Measurements from ENCODE around the gene ASPDH.
"Not testable (repeated sequence)": the region's sequence is repeated elsewhere in the genome, so short reads cannot be mapped to it uniquely, and the experiment has no call there.

Gene ASPDH

DNA sequence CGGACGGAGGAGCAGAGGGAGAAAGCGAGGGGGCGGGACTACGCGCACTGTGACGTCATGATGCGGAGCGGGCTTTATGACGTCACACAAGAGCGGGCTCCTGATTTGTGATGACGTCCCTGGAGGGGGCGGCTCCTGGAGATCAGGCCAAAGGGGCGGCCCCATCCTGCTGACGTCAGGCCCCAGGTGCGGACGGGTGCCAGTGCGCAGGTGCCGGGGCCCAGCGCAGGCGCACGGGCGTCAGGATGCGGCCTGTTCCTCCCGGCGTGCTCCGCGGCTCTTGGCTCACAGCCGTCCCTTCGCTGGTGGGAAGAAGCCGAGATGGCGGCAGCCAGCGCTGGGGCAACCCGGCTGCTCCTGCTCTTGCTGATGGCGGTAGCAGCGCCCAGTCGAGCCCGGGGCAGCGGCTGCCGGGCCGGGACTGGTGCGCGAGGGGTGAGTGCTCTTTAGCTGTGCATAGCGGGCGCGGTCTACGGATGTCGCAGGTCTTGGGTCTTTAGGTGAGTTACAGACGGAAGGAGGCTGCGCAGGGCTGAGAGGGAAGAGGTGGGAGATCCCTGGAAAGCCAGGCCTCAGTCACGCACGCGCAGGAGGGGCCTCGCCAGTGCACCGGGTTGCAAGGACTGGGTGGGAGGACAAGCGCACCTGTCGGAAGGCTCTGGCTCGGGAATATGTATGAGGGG is 37.3 kb downstream of the ASPDH start, which contains the start of the genes EMC10 and GARIN5A:
Gene EMC10, plus strand, starts transcription at position 284 of the 683 bp plus-strand sequence. Its CDS starts 38 bp downstream, at position 322.
Gene GARIN5A, minus strand, starts transcription at position 625 of the 683 bp plus-strand sequence. Its CDS starts 460 bp downstream, at position 165.
- DNase-seq, result peak; percentile 94

DNA sequence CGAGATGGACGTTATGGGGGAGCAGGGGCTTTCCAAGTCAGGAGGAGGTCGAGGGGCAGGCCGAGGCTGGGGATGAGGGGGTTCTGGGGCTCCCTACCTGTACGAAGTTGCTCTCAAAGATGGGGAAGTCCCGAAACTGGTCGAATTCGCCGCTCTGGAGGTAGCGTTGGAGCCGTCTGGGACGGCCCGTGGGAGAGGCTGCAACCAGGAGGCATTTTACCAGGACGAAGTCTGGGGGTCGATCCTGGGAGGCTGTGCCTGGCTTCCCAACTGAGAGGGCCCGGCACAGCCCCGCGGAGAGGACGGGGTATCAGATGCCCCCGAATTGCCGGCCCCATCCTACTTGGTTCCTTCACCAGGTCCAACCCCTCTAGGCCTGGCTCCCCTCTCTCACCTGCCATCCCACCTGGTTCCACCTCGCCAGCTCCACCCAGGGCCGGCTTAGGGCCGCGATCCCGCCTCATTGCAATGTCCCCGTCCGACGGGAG is 37.9 kb downstream of the ASPDH start:
- no peak for DNase-seq

DNA sequence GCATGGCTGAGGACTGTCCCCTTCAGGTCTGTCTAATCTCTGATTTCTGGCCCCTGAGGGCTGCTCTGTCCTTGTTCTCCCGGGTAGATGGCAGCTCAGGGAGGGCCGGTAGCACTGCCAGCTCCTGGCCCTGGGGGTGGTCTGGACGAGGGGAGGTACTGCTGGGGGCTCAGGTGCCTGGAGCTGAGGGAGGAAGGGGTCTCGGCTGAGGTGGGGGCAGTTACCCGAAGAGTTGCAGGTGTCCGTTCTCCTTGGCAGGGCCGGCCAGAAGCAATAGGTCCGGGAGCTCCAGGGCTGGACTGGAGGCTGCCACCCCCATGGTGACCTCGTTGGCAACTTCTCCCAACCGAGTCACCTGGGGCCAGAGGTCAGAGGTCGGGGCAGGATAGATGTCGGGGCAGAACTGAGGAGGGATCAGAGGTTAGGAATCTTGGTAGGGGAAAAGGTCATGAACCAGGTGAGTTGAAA is 38.6 kb downstream of the ASPDH start:
- DNase-seq, result no peak

DNA sequence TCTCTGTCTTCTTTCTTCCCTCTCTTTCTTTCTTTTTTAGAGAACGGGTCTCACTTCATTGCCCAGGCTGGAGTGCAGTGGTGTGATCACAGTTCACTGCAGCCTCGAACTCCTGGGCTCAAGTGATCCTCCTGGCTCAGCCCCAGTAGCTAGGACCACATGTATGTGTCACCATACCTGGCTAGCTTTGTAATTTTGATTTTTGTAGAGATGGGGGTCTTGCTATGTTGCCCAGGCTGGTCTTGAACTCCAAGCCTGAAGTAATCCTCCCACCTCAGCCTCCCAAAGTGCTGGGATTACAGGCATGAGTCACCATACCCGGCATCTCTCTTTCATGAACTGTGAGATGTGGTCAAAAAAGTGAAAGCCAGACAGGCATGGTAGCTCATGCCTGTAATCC is 40.4 kb downstream of the ASPDH start:
- not testable (repeated sequence) for DNase-seq

DNA sequence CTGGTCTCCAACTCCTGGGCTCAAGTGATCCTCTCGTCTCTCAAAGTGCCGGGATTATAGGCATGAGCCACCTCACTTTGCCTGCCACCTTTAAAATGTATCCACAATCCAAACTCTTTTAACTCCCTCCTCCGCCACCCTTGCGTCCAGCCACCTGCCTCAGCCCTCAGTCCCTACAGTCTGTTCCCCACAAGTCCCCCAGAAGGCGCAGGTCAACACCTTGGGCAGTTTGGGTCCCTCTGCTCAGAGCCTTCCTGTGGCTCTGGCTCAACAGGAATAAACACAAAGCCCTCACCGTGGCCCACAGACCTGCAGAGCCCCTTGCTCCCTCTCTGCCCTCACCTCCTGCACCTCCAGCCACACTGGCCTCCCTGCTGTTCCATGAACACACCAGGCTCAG is 44.9 kb downstream of the ASPDH start:
- DNase-seq, result no peak

DNA sequence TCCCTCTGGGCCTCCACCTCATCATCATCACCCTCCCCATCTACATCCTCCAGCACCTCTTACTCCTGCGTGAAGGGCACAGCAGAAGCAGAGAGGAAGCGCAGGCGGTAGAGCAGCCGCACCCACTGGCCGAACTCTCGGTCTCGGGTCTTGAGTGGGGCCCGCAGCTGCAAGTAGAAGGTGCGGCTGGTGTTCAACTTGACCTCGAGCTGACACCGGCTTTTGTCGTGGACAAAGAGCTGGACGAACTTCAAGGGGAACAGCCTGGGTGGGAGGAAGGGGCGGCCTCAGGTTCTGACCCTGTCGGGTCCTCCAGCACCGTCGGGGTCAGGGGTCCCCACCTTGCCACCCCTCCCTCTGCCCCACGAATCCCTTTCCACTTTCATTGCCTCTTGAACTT is 46.1 kb downstream of the ASPDH start:
- DNase-seq, result no peak

DNA sequence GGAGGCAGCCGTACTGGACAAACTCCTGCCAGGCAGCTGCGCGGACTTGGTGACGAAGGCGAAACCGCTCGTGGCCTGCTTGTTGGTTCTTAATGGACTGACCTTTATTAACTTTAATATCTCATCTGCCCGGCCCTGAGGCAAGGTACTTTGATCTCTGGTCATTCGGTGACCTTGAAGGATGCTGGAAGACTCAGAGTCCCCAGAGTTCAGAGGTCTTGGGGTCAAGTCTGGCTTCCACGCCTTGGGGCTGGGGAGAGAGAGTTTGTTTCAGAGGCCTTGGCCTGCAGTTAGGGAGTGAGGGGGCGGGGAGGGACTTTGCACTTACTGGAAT is 47.0 kb downstream of the ASPDH start:
- no peak for DNase-seq

DNA sequence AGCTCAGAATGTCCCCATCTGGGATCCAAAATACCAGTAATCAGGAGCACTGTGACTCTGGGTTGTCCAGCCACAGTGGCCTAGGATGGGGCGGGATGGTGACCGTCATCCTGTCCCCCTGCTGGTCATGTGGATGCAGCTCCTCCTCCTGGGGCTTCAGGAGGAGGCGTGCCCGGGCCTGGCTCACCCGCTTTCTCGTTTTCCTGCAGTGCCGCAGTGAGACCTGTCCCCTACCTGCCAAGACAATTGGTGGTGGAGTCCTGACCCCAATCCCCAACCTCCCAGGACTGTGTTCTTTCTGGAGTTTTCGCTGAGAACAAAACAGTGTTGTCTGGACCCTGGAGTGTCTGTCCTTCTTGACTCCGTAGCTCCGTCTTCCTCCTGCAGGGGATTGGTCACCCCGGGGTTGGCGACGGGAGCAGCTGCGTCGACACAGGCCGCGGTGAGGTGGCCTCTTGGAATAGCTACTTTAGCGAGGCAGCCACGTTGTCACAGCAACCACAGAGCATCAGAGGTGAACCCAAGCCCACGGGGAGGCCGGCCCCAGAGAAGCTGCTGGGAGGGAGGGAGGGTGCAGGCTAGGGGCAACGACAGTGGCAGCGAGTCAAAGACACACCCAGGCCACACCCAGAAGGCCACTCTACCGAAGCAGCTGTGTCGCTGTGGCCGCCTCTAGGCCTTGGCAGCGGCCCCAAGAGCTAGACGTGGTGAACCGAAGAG is 47.6 kb downstream of the ASPDH start:
- DNase-seq, result no peak

DNA sequence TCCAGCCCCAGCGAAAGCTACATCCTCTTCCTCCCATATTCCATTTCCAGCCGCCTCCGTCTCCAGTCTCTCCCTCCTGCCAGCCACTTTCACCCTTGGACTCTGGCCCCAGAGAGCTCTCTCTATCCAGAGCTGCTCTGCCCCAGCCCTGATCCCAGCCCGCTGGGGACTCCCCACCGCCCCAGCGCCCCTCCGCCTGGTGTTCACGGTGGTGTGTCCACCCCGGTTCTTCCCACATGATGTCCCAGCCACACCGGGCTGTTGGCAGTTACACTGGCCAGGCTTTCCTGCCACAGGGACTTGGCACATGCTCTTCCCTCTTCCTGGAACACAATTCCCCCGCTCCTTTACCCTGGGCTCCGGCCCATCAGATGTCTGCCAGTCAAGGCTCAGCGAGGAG is 48.7 kb downstream of the ASPDH start:
- no peak for DNase-seq

DNA sequence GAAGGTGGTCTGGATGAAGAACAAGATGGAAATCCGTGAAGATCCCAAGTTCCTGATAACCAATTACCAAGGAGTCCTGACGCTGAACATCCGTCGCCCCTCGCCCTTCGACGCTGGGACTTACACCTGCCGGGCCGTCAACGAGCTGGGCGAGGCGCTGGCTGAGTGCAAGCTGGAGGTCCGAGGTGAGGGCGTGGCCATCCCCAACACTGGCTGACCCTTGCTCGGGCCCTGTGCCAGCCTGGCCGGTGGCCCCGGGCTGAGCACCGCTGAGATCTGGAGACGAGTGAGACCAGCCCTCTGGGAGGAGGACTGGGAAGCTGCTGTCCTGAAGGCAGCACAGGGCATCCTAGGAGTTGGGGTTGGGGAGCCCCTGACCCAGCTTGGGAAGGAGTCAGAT is 49.4 kb downstream of the ASPDH start:
- no peak for DNase-seq

DNA sequence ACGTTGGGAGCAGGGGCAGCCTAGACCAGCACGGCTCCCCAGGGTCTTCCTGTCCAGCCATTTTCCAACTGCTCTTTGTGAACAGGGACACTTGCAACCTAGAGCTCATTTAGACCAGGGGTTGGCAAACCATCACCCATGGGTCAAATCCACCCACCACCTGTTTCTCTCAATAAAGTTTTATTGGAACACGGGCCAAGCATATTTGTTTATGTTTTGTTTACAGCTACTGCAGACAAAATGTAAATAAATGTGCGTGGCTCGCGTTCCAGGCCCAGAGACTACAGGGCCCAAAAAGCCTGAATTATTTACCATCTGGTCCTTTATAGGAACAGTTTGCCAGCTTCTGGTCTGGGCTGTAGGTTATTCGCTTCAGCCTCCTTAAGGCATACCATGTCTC is 50.7 kb downstream of the ASPDH start:
- DNase-seq, result no peak

Data from activated CD4-positive, alpha-beta T cell treated with anti-CD3 and anti-CD28 coated beads, Interleukin-2, amount 50 U/mL, for 1 hour (primary cell).